NCI-H2227 (cell line): ENCODE data around the gene MAST4.
"Not testable (repeated sequence)": the region's sequence is repeated elsewhere in the genome, so short reads cannot be mapped to it uniquely, and the experiment has no call there.

Experiments
- DNase-seq: peaks from one replicate; lab custom pipeline; 2025; ENCODE audit not compliant: unreplicated experiment; lab: John Stamatoyannopoulos, UW

MAST4 gene

DNA sequence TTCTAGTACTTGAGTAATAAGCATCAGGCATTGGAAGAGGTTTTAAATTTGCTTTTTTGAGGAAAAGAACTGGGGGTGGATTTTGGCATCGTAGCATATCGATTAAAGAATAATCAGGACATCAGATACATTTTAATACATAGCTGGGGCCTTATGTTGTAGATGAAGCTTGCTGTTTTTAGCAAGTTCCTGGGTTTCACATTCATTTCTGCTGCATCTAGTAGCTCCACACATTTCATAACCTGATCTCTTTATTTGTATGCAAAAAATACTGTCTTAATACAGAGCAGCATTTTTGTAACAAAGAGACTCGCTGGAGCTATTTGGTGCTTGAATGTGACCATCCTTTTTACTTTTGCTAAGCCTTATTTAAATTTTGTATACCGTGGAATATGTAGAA is 571.9 kb downstream of the MAST4 start:
- DNase-seq: no peak

- DNase-seq: no peak
These were observed 574.6 kb downstream of the MAST4 start for GRCh38 chr5:67170767-67171166.

- DNase-seq: not testable (repeated sequence)
These were observed 577.2 kb downstream of the MAST4 start for GRCh38 chr5:67173351-67173750.

DNA sequence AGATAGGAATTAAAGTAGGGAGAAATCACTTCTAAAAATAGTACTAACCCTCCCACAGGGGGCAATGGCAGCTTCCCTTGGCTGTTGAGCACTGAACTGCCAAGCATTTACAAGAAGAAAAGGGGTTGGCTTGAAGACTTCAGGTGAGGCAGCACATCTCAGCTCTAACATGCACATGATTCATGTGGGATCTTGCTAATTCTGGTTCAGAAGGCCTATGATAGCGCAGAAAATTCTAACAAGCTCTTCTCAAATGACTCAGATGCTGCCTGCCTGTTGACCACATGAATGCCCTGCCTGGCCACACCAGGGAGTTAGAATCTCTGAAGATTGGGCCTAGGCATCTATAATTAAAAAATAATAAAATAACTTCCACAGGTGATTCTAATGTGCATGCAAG is 577.8 kb downstream of the MAST4 start:
- no peak for DNase-seq

DNA sequence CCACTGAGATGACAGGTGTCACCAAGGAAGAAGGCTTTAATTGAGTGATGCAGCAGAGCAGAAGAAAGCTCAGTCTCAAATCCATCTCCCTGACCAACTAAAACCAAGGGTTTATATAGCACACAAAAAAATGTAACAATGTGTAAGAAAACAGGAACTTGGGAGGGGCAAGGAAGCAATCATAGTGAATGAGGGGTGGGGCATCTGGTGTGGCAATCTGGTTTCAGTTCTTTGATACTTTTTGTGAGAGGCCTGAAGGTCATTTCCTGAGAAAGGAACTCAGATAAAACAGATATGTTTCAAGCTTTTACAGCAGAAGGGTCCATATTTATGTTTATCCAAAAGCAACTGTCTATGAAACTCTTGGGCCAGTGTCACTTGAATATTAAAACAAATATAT is 580.7 kb downstream of the MAST4 start:
- DNase-seq: no peak

DNA sequence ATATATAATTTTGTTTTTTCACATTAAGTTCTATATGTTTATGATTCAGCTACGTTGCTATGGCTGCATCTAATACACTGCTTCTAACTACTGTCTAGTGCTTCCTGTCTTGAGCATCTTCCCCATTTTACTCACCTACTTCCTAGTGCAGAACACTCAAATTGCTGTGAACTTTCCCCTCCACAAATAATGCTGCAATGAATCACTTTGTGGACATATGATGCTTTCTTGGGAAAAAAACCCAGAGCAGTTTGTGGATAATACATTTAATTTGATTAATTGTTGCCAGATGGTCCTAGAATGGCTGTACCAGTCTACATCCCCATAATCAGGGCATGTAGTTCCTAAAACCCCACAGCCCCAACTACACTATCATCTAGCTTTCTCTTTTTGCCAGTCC is 581.9 kb downstream of the MAST4 start:
- no peak for DNase-seq

- DNase-seq: no peak
These were observed 582.8 kb downstream of the MAST4 start for GRCh38 chr5:67178966-67179365.

GRCh38 chr5:67179697-67180361 is 583.6 kb downstream of the MAST4 start:
- no peak for DNase-seq

DNA sequence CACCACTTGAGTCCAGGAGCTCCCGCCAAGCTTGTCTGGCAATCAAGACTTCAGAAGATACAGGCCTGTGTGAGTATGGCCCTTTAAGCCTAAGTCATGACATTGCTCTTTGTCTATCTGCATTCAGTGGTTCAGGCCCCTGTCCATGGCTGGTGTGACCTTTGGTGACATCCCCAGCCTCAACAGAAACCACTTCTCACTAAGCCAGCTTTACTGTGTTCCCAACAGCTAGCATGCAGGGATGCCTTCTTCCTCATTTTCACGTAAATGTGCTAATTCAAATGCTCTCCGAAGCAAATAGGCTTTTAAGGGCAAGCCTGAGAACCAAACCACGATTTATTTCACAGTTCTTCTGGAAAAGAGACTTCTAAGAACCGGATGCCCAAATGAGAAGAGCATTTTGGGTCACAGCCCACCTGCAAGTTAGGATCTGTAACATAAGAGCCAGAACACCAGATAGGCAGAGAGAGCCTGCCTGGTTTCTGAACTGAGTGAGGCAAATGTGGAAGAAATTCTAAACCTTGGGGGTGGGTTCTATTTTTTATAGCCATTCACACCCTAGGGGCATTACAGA is 585.5 kb downstream of the MAST4 start:
- DNase-seq: no peak

DNA sequence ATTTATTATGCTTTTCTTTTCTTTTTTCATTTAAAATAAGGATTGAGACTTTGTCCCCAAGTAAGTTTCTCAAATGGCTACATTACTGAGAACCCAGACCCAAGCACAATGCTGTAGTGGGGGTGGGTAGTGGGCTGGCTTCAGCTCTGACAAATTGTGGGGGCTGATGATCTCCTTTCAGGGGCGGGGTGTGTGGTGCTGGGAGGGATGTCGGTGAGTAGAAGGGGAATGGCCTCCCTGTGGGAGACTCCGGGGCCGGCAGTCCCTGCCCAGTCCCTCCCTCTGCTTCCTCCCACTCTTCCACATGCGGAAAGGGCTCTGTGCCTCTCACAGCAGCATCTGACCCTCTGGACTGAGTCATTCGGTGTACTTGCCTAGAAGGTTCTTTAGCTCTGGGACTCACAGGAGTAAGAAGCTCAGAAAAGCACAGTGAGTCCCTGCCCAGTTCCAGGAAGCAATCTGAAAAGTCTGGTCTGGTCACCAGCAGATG is 586.2 kb downstream of the MAST4 start:
- no peak for DNase-seq

- DNase-seq: no peak
These were observed 587.7 kb downstream of the MAST4 start for GRCh38 chr5:67183859-67184258.

- no peak for DNase-seq
These were observed 591.0 kb downstream of the MAST4 start for GRCh38 chr5:67187006-67187715.

DNA sequence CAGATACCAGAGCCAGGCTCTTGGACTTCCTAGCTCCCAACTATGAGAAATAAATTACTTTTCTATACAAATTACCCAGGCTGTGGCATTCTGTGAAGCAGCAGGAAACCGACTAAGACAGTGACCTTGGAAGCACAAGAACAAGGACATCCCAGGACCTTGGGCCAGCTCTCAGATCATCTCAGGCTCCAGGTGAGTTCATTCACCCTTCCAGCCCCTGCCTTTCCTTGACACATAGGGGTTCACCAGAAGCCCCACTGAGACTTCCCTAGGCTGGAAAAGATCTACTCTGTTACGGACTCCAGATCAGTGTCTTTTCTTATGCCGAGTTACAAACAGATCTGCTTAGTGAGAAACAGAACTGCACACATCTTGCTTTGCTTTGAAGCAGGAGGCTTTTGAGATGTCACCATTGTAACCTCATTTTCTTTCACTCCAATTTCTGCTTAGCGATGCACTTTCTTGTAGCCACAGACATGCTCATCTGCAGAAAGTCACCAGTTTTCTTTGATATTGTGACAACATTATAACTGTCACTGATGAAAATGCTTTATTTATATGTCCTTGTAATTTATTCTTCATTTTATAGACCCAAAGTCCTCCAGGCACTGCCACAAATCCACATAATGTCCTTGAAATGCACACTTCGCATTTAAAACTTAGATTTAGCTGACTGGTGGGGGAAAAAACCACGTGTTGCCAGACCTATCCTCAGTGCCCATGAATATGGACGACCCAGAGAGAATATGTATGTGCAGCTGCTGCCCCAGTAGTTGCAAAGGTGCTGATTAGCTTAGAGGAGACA is 592.3 kb downstream of the MAST4 start:
- DNase-seq: no peak

GRCh38 chr5:67189079-67189354 is 592.8 kb downstream of the MAST4 start:
- DNase-seq: no peak

DNA sequence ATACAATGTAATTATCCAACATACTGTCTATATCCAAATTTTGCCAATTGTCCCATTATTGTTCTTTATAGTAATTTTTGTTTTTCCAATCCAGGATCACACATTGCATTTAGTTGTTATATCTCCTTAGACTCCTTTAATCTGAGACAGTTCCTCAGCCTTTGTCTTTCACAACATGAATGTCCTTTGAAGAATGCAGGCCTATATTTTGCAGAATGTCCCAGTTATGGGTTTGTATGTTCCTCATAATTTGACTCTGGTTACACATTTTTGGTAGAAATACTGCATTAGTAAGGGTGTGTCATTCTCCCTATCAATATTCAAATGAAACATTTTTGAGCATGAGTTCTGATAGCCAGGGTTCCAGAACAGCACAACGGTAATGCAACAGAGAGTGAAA is 593.7 kb downstream of the MAST4 start:
- no peak for DNase-seq

DNA sequence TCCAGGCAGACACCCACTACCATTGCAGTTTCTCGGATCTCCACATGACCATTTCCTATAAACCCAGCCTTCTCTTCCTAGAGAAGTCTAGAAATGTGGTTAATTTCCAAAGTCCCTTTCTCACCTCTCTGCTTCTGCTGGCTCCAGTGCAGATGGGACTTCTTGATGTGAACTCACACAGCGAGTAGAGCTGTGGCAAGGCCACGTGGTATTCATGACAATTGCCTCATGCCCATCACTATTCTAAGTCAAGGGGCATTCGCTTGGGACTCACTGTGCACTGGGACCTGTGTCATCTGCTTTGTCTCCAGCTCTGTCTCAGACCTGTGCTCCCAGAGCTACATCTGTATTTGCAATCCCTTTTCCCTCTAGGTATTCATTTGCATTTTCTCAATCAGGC is 594.2 kb downstream of the MAST4 start:
- DNase-seq: no peak

- no peak for DNase-seq
These were observed 594.7 kb downstream of the MAST4 start for GRCh38 chr5:67190861-67191260.

DNA sequence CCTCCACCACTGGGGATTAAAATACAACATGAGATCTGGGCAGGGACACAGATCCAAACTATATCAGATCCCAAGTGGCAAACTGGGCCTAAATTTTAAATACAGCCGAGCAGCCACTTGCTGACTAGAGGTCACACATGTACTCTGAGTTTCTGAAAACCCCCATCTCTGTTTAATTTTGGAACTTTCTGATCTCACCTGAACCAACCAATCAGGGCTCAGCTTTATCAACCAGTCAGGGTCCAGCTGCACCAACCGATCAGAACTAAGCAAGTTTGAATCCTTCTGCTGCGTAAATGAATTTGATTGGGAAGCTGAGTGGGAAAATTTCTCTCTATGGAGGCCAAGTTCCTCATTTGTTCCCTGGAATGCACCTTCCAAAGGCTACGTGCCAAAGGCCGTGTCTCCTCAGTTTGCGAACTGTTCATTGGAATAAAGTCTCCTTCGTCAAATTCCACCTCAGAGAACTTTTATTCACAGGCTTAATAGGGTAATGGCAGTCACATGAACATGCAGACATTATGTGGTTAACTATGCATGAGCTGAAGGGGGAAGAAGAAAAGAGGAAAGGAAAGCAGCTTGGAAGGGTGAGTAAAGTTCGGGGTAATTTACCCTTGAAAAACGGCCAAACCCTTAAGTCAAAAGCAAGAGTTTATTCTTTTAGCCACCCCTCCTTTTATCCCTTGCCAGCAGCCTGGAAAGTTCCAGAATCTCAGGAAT is 596.7 kb downstream of the MAST4 start:
- no peak for DNase-seq

- no peak for DNase-seq
These were observed 597.2 kb downstream of the MAST4 start for GRCh38 chr5:67193439-67193807.

DNA sequence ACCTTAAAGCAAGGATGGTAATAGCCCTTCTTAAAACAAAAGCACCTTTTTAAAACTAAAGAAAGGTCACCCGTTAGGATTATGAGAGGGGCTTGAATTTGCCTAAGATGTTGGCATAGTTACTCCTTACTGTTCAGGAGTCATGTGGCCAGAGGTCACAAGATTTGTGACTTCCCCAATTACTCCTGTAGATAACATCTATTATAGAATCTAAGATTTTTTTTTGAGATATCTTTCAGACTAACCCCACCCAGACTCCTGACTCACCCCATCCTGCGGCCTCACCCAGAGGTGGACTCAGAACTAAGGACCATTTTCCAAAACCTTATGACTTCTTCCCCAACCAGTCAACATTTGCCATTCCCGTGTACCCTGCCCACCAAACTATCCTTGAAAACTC is 598.0 kb downstream of the MAST4 start:
- DNase-seq: no peak
